ENCODE data around the gene NCKAP1. TPM values are rescaled to one million over a fixed set of nuclear protein-coding genes. Genes with fewer than 3 reads are reported as not detected.
"Not testable (repeated sequence)": the region's sequence is repeated elsewhere in the genome, so short reads cannot be mapped to it uniquely, and the experiment has no call there.

Gene NCKAP1
- total RNA-seq, 1 experiment from 2014 or later, result 195 TPM

- H3K4me3 ChIP-seq, result no peak overlapping the region
- H3K4me1 ChIP-seq (replicated peaks), result no peaks in the 10 kb centered on the region
- H3K36me3 ChIP-seq, result peaks cover 46% of the 10 kb centered on the region
- H3K27ac ChIP-seq, result no peak overlapping the region
- no peaks in the 10 kb centered on the region for H3K9me3 ChIP-seq (replicated peaks)
- DNase-seq (ENCODE audit: low read depth in 1 of 2, low spot score in 2 of 2), result no peak
- H3K27me3 ChIP-seq (replicated peaks), result no peaks in the 10 kb centered on the region
Measured at GRCh38 chr2:182968493-182968892, 69.8 kb downstream of the NCKAP1 start.

- H3K27ac ChIP-seq; H3K4me3 ChIP-seq; H3K4me1 ChIP-seq (replicated peaks); H3K27me3 ChIP-seq (replicated peaks); H3K9me3 ChIP-seq (replicated peaks): not testable (repeated sequence)
- H3K36me3 ChIP-seq, result peaks cover 39% of the 10 kb centered on the region
- DNase-seq (ENCODE audit: low read depth in 1 of 2, low spot score in 2 of 2), result peak; percentile 24 to 57
Measured at GRCh38 chr2:182966356-182966755, 71.9 kb downstream of the NCKAP1 start.

GRCh38 chr2:182962641-182963040 lies 75.6 kb downstream of the NCKAP1 start:
- Histone ChIP-seq H3K36me3 (peaks cover 52% of the 10 kb centered on the region), H3K27ac (no peak overlapping the region), H3K4me1 (replicated peaks) (no peaks in the 10 kb centered on the region), H3K27me3 (replicated peaks) (no peaks in the 10 kb centered on the region), H3K4me3 (no peak overlapping the region), H3K9me3 (replicated peaks) (no peaks in the 10 kb centered on the region)
- DNase-seq (ENCODE audit: low read depth in 1 of 2, low spot score in 2 of 2), result no peak

GRCh38 chr2:182960869-182961268 lies 77.4 kb downstream of the NCKAP1 start:
- H3K9me3 ChIP-seq (replicated peaks); H3K4me1 ChIP-seq (replicated peaks); H3K27ac ChIP-seq; H3K4me3 ChIP-seq; H3K27me3 ChIP-seq (replicated peaks); DNase-seq (ENCODE audit: low read depth in 1 of 2, low spot score in 2 of 2): not testable (repeated sequence)
- H3K36me3 ChIP-seq, result peaks cover 66% of the 10 kb centered on the region

- H3K4me3 ChIP-seq, result no peak overlapping the region
- no peaks in the 10 kb centered on the region for H3K9me3 ChIP-seq (replicated peaks)
- peaks cover 16% of the 10 kb centered on the region for H3K4me1 ChIP-seq (replicated peaks)
- no peaks in the 10 kb centered on the region for H3K27me3 ChIP-seq (replicated peaks)
- H3K27ac ChIP-seq, result no peak overlapping the region
- DNase-seq (ENCODE audit: low read depth in 1 of 2, low spot score in 2 of 2), result no peak
- H3K36me3 ChIP-seq, result peaks cover 76% of the 10 kb centered on the region
Measured at GRCh38 chr2:182954789-182955188, 83.5 kb downstream of the NCKAP1 start.

- Histone ChIP-seq H3K4me1 (replicated peaks) (peaks cover 25% of the 10 kb centered on the region), H3K36me3 (peaks cover 71% of the 10 kb centered on the region), H3K9me3 (replicated peaks) (no peaks in the 10 kb centered on the region), H3K27me3 (replicated peaks) (no peaks in the 10 kb centered on the region), H3K27ac (no peak overlapping the region), H3K4me3 (no peak overlapping the region)
- DNase-seq (ENCODE audit: low read depth in 1 of 2, low spot score in 2 of 2), result no peak
Measured at GRCh38 chr2:182952741-182953450, 85.4 kb downstream of the NCKAP1 start.

- no peak overlapping the region for H3K27ac ChIP-seq
- H3K9me3 ChIP-seq (replicated peaks), result no peaks in the 10 kb centered on the region
- H3K36me3 ChIP-seq, result peaks cover 68% of the 10 kb centered on the region
- DNase-seq (ENCODE audit: low read depth in 1 of 2, low spot score in 2 of 2), result no peak
- no peak overlapping the region for H3K4me3 ChIP-seq
- H3K27me3 ChIP-seq (replicated peaks), result no peaks in the 10 kb centered on the region
- H3K4me1 ChIP-seq (replicated peaks), result peaks cover 27% of the 10 kb centered on the region
Measured at GRCh38 chr2:182951948-182952663, 86.2 kb downstream of the NCKAP1 start.

- no peaks in the 10 kb centered on the region for H3K9me3 ChIP-seq (replicated peaks)
- H3K27ac ChIP-seq, result no peak overlapping the region
- H3K36me3 ChIP-seq, result peaks cover 62% of the 10 kb centered on the region
- DNase-seq (ENCODE audit: low read depth in 1 of 2, low spot score in 2 of 2), result no peak
- H3K4me1 ChIP-seq (replicated peaks), result peaks cover 32% of the 10 kb centered on the region
- no peak overlapping the region for H3K4me3 ChIP-seq
- H3K27me3 ChIP-seq (replicated peaks), result no peaks in the 10 kb centered on the region
Measured at GRCh38 chr2:182950546-182950945, 87.7 kb downstream of the NCKAP1 start.

GRCh38 chr2:182949572-182950189 lies 88.6 kb downstream of the NCKAP1 start:
- H3K36me3 ChIP-seq, result peaks cover 61% of the 10 kb centered on the region
- H3K27me3 ChIP-seq (replicated peaks), result no peaks in the 10 kb centered on the region
- DNase-seq (ENCODE audit: low read depth in 1 of 2, low spot score in 2 of 2), result peak; percentile 66 to 78
- H3K4me3 ChIP-seq, result no peak overlapping the region
- H3K9me3 ChIP-seq (replicated peaks), result no peaks in the 10 kb centered on the region
- peaks cover 32% of the 10 kb centered on the region for H3K4me1 ChIP-seq (replicated peaks)
- H3K27ac ChIP-seq, result peak overlapping the region; percentile 65

GRCh38 chr2:182949052-182949451 lies 89.2 kb downstream of the NCKAP1 start:
- H3K4me3 ChIP-seq, result no peak overlapping the region
- H3K27ac ChIP-seq, result peak overlapping the region; percentile 65
- H3K9me3 ChIP-seq (replicated peaks), result no peaks in the 10 kb centered on the region
- DNase-seq (ENCODE audit: low read depth in 1 of 2, low spot score in 2 of 2), result no peak
- no peaks in the 10 kb centered on the region for H3K27me3 ChIP-seq (replicated peaks)
- H3K36me3 ChIP-seq, result peaks cover 63% of the 10 kb centered on the region
- peaks cover 32% of the 10 kb centered on the region for H3K4me1 ChIP-seq (replicated peaks)

- peaks cover 53% of the 10 kb centered on the region for H3K36me3 ChIP-seq
- no peaks in the 10 kb centered on the region for H3K27me3 ChIP-seq (replicated peaks)
- DNase-seq (ENCODE audit: low read depth in 1 of 2, low spot score in 2 of 2), result peak in 1 of 2 experiments; percentile 25
- peaks cover 28% of the 10 kb centered on the region for H3K4me1 ChIP-seq (replicated peaks)
- H3K9me3 ChIP-seq (replicated peaks), result no peaks in the 10 kb centered on the region
- H3K27ac ChIP-seq, result no peak overlapping the region
- no peak overlapping the region for H3K4me3 ChIP-seq
Measured at GRCh38 chr2:182946958-182947369, 91.3 kb downstream of the NCKAP1 start.

GRCh38 chr2:182943339-182943738 lies 94.9 kb downstream of the NCKAP1 start:
- Histone ChIP-seq H3K27me3 (replicated peaks) (no peaks in the 10 kb centered on the region), H3K27ac (no peak overlapping the region), H3K36me3 (peaks cover 53% of the 10 kb centered on the region), H3K4me1 (replicated peaks) (peaks cover 6% of the 10 kb centered on the region), H3K4me3 (no peak overlapping the region), H3K9me3 (replicated peaks) (no peaks in the 10 kb centered on the region)
- no peak for DNase-seq (ENCODE audit: low read depth in 1 of 2, low spot score in 2 of 2)

GRCh38 chr2:182942756-182943155 lies 95.5 kb downstream of the NCKAP1 start:
- Histone ChIP-seq H3K36me3 (peaks cover 59% of the 10 kb centered on the region), H3K27ac (no peak overlapping the region), H3K4me3 (no peak overlapping the region), H3K27me3 (replicated peaks) (no peaks in the 10 kb centered on the region), H3K4me1 (replicated peaks) (peaks cover 6% of the 10 kb centered on the region), H3K9me3 (replicated peaks) (no peaks in the 10 kb centered on the region)
- no peak for DNase-seq (ENCODE audit: low read depth in 1 of 2, low spot score in 2 of 2)

- Histone ChIP-seq H3K27ac (no peak overlapping the region), H3K9me3 (replicated peaks) (no peaks in the 10 kb centered on the region), H3K4me3 (no peak overlapping the region), H3K36me3 (peaks cover 59% of the 10 kb centered on the region), H3K27me3 (replicated peaks) (no peaks in the 10 kb centered on the region), H3K4me1 (replicated peaks) (peaks cover 2% of the 10 kb centered on the region)
- DNase-seq (ENCODE audit: low read depth in 1 of 2, low spot score in 2 of 2), result no peak
Measured at GRCh38 chr2:182941919-182942318, 96.3 kb downstream of the NCKAP1 start.

Measured in SJSA1 (cell line).